ENCODE measurements around the gene FCMR. TPM values are rescaled to one million over a fixed set of nuclear protein-coding genes. Genes with fewer than 3 reads are reported as not detected.

FCMR gene
- total and polyA plus RNA-seq, 9 of the 15 experiments (the other 6 are each of a cell fraction or from before 2014, with no cell fraction given) = 0.11 to 0.82 (median 0.20) TPM; not detected in 5

GRCh38 chr1:206955476-206956451 is 34.0 kb upstream of the FCMR start (continued):
- TF ChIP-seq MGA (IDR thresholded peaks at IDR 0.05) (peak; percentile 90), EGR1 (conservative IDR thresholded peaks at IDR 0.05) (no peak), ZNF551 (CRISPR knock-in tag; IDR thresholded peaks at IDR 0.05) (no peak), MTF1 (CRISPR knock-in tag; IDR thresholded peaks at IDR 0.05; ENCODE audit: borderline replicate concordance) (no peak), FOXK2 (conservative IDR thresholded peaks at IDR 0.05 in 1 of 2, IDR thresholded peaks at IDR 0.05 in 1 of 2; ENCODE audit: low read depth in 2 of 2) (no peak), ZNF311 (CRISPR knock-in tag; IDR thresholded peaks at IDR 0.05) (no peak), PHF20 (IDR thresholded peaks at IDR 0.05; ENCODE audit: partially characterized antibody) (no peak), KHSRP (IDR thresholded peaks at IDR 0.05) (no peak), BRD4 (IDR thresholded peaks at IDR 0.05) (no peak), HNRNPLL (IDR thresholded peaks at IDR 0.05; ENCODE audit: low read depth, low read length, poor library complexity, severe bottlenecking) (no peak), ZNF280B (CRISPR knock-in tag; IDR thresholded peaks at IDR 0.05) (no peak)

Measured in K562 (cell line).